Activated T-cell treated with anti-CD3 and anti-CD28 coated beads, Interleukin-2, amount 50 U/mL, for 1 hour (primary cell): ENCODE measurements around the gene MAP3K4.
A peak's percentile ranks its signal among the peaks of the same experiment; 100 is the strongest.
"Not testable (repeated sequence)": the region's sequence is repeated elsewhere in the genome, so short reads cannot be mapped to it uniquely, and the experiment has no call there.

Experiments
- DNase-seq: peaks from one replicate; pipeline ENCODE4 v3.0.0-alpha.2; 2020

The MAP3K4 gene

GRCh38 chr6:160971171-160971570 lies 20.4 kb upstream of the MAP3K4 start:
- DNase-seq: no peak

GRCh38 chr6:160972111-160972510 lies 19.5 kb upstream of the MAP3K4 start:
- no peak for DNase-seq

GRCh38 chr6:160972594-160972993 lies 19.0 kb upstream of the MAP3K4 start:
- not testable (repeated sequence) for DNase-seq

GRCh38 chr6:160973311-160974250 lies 18.0 kb upstream of the MAP3K4 start:
- no peak for DNase-seq

- DNase-seq: no peak
Observed at GRCh38 chr6:160974304-160974771, 17.2 kb upstream of the MAP3K4 start.

- no peak for DNase-seq
Observed at GRCh38 chr6:160975162-160975561, 16.4 kb upstream of the MAP3K4 start.

GRCh38 chr6:160975961-160976360 lies 15.6 kb upstream of the MAP3K4 start:
- not testable (repeated sequence) for DNase-seq

- no peak for DNase-seq
Observed at GRCh38 chr6:160978141-160978901, 13.2 kb upstream of the MAP3K4 start.

GRCh38 chr6:160979061-160979708 lies 12.4 kb upstream of the MAP3K4 start:
- DNase-seq: no peak

GRCh38 chr6:160983377-160983948 lies 8.1 kb upstream of the MAP3K4 start:
- not testable (repeated sequence) for DNase-seq

GRCh38 chr6:160986851-160987250 lies 4.7 kb upstream of the MAP3K4 start:
- no peak for DNase-seq

GRCh38 chr6:160987265-160987664 lies 4.3 kb upstream of the MAP3K4 start:
- no peak for DNase-seq

- DNase-seq: no peak
Observed at GRCh38 chr6:160990847-160991405, 643 bp upstream of the MAP3K4 start.

GRCh38 chr6:160992061-160992979 lies 751 bp downstream of the MAP3K4 start:
- peak; percentile 19 for DNase-seq

- no peak for DNase-seq
Observed at GRCh38 chr6:160992980-160993314, 1.4 kb downstream of the MAP3K4 start.

- no peak for DNase-seq
Observed at GRCh38 chr6:160995271-160995670, 3.7 kb downstream of the MAP3K4 start.

- DNase-seq: no peak
Observed at GRCh38 chr6:160996131-160996601, 4.6 kb downstream of the MAP3K4 start.

GRCh38 chr6:160998217-160998616 lies 6.6 kb downstream of the MAP3K4 start:
- DNase-seq: no peak

- no peak for DNase-seq
Observed at GRCh38 chr6:160998766-160999165, 7.2 kb downstream of the MAP3K4 start.

GRCh38 chr6:160999516-160999915 lies 7.9 kb downstream of the MAP3K4 start:
- no peak for DNase-seq

GRCh38 chr6:161000632-161001031 lies 9.1 kb downstream of the MAP3K4 start:
- DNase-seq: no peak
